OCI-LY3 (cell line): ENCODE data around the gene ARHGAP28.

Source experiments
- CTCF ChIP-seq: fragments of 200-600, 300-600 bp; sonication (generic); IDR thresholded peaks from 2 replicates; pipeline ENCODE4 v1.5.1; 2014; ENCODE audit warnings: antibody characterized with exemption, low read length, low read depth
- EZH2phosphoT487 ChIP-seq: fragments of 200-600 bp; shearing (Covaris generic); IDR thresholded peaks from 2 replicates; pipeline ENCODE4 v1.6.1; 2018; ENCODE audit warnings: antibody characterized with exemption, mixed run types, low read depth

DNA sequence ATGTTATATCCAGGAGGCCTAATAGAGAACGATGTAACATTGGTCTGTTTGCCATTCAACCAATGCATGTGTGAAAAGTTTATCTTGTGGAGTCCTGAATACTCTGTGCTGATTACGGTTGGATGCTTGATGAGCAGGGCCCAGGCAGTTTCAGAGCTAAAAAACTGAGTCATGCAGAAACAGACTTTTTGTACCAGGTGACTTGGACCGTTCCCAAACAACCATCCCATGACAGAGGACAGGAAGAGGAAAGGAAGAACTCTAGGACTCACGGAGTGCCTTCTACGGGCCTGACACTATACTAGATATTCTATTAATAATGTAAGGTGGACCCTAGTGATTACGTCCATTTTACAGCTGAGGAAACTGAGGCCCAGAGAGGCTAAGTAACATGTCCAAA is 142.1 kb downstream of the ARHGAP28 start:
- TF ChIP-seq EZH2phosphoT487 (no peak), CTCF (no peak)
